Measurements from ENCODE around the gene RASL10B.

DNA sequence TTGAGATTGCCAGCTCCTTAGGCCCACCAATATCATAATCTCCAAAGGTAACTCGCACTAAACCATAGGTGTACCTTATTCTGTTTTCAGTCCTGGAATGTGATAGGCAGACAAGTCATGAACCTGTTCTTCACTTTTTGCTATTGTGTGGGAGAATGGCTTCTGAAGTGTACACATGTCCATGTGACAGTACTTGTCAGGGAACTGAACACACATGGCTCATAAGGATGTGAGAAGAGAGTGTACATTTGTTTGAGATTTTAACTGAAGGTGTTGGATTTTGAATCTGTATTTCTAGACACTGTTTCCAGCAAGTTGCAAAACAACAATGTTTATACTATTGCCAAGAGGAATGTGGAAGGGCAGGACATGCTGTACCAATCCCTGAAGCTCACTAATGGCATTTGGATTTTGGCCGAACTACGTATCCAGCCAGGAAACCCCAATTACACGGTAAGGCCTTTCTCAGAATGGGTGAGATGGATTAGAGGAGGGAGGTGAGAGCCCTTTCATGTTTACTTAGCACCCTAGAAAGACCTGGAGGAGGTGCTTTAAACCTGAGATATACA lies 14.5 kb upstream of the RASL10B start:
- TF ChIP-seq, protein P1, sequence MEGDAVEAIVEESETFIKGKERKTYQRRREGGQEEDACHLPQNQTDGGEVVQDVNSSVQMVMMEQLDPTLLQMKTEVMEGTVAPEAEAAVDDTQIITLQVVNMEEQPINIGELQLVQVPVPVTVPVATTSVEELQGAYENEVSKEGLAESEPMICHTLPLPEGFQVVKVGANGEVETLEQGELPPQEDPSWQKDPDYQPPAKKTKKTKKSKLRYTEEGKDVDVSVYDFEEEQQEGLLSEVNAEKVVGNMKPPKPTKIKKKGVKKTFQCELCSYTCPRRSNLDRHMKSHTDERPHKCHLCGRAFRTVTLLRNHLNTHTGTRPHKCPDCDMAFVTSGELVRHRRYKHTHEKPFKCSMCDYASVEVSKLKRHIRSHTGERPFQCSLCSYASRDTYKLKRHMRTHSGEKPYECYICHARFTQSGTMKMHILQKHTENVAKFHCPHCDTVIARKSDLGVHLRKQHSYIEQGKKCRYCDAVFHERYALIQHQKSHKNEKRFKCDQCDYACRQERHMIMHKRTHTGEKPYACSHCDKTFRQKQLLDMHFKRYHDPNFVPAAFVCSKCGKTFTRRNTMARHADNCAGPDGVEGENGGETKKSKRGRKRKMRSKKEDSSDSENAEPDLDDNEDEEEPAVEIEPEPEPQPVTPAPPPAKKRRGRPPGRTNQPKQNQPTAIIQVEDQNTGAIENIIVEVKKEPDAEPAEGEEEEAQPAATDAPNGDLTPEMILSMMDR (conservative IDR thresholded peaks at IDR 0.05 in 1 of 2, IDR thresholded peaks at IDR 0.05 in 1 of 2; ENCODE audit: extremely low read depth in 1 of 2, insufficient read depth in 1 of 2, low read depth in 1 of 2, low read length in 2 of 2), result no peak
- no peak for TF ChIP-seq EZH2 (IDR thresholded peaks at IDR 0.05; ENCODE audit: borderline replicate concordance, low read length)

Data from mammary epithelial cell (primary cell).